T-cell (primary cell): ENCODE measurements around the gene BMPR1B. TPM values are rescaled to one million over a fixed set of nuclear protein-coding genes. Genes with fewer than 3 reads are reported as not detected.

ENCODE experiments used
- ATAC-seq, 4 experiments: fragments of 200-7000 bp in 3 of 4; fragments of 150-1000 bp in 1 of 4; cut with Tn5 transposase; replicated peaks in 1 of 4; 1 replicate in 3 of 4; 2 replicates in 1 of 4; pipeline ENCODE4 v1.10.0; 2021; ENCODE audit warnings: moderate library complexity in 3 of 4, mild to moderate bottlenecking in 2 of 4, moderate number of reproducible peaks in 1 of 4
- CTCF ChIA-PET, 2 donors: fragments of 300-600 bp; sonication (Branson Sonifier 250); formaldehyde crosslinking; loops; one replicate each; lab custom pipeline; 2022; ENCODE audit warnings: antibody characterized with exemption in 2 of 2; lab: Charles Lee
- POLR2A ChIA-PET, 2 donors: fragments of 300-600 bp; sonication (Branson Sonifier 250); formaldehyde crosslinking; loops; one replicate each; lab custom pipeline; 2022; ENCODE audit warnings: antibody characterized with exemption in 2 of 2; lab: Charles Lee
- DNase-seq, 35 experiments: peaks; one replicate each; pipeline versions ENCODE4 v3.0.0 to v3.0.0-alpha.2; 2013 to 2023
- H3K27ac ChIP-seq: one replicate; pipeline ENCODE4 v1.5.1; 2013; ENCODE audit warnings: low read length
- H3K27me3 ChIP-seq, 2 experiments: replicated peaks in 1 of 2; 1 replicate in 1 of 2; 2 replicates in 1 of 2; pipeline versions ENCODE4 v1.6.1 to v1.7.0; 2013; ENCODE audit warnings: low read length in 1 of 2, mixed read lengths in 1 of 2; ENCODE audit not compliant: control insufficient read depth in 2 of 2, insufficient read depth in 2 of 2; ENCODE audit errors: extremely low read depth in 1 of 2
- H3K36me3 ChIP-seq, 2 donors: 1 replicate in 1 of 2; 2 replicates in 1 of 2; pipeline versions ENCODE4 v1.6.1 to v1.7.0; 2013; ENCODE audit warnings: low read length in 1 of 2; ENCODE audit not compliant: control insufficient read depth in 2 of 2, insufficient read depth in 1 of 2; ENCODE audit errors: extremely low read depth in 1 of 2
- H3K4me1 ChIP-seq, 2 experiments: 1 replicate in 1 of 2; 2 replicates in 1 of 2; pipeline versions ENCODE4 v1.6.1 to v1.7.0; 2013; ENCODE audit warnings: low read length in 2 of 2, mixed read lengths in 1 of 2; ENCODE audit not compliant: insufficient read depth in 2 of 2, control insufficient read depth in 1 of 2; ENCODE audit errors: extremely low read depth in 1 of 2
- H3K4me3 ChIP-seq, 2 donors: 1 replicate in 1 of 2; 2 replicates in 1 of 2; pipeline versions ENCODE4 v1.5.1 to v1.7.0; 2013; ENCODE audit warnings: mild to moderate bottlenecking in 2 of 2, low read length in 1 of 2, moderate library complexity in 1 of 2; ENCODE audit not compliant: control insufficient read depth in 1 of 2; ENCODE audit errors: extremely low read depth in 1 of 2
- H3K9me3 ChIP-seq: 2 replicates; pipeline ENCODE4 v1.7.0; 2013
- H3K27ac Mint-ChIP-seq, 2 donors: one replicate each; pipeline ENCODE4 v1.8.0; 2020 to 2021; ENCODE audit warnings: mild to moderate bottlenecking in 2 of 2, mixed read lengths in 2 of 2
- H3K27me3 Mint-ChIP-seq, 2 donors: one replicate each; pipeline ENCODE4 v1.8.0; 2021 to 2022; ENCODE audit warnings: mixed read lengths in 2 of 2
- H3K36me3 Mint-ChIP-seq: one replicate; pipeline ENCODE4 v1.8.0; 2021; ENCODE audit warnings: mixed read lengths
- H3K4me1 Mint-ChIP-seq, 3 donors: one replicate each; pipeline ENCODE4 v1.8.0; 2020 to 2022; ENCODE audit warnings: mixed read lengths in 3 of 3, mild to moderate bottlenecking in 1 of 3
- H3K4me3 Mint-ChIP-seq, 3 donors: one replicate each; pipeline ENCODE4 v1.8.0; 2020 to 2022; ENCODE audit warnings: mild to moderate bottlenecking in 3 of 3, mixed read lengths in 3 of 3, moderate library complexity in 3 of 3
- H3K9me3 Mint-ChIP-seq, 3 donors: one replicate each; pipeline ENCODE4 v1.8.0; 2020 to 2022; ENCODE audit warnings: mixed read lengths in 3 of 3
- WGBS: methylation state at CpG from one replicate; pipeline ENCODE4 v1.1.5; 2013; ENCODE audit warnings: missing lambda C conversion rate; ENCODE audit not compliant: insufficient coverage; 5-methylcytosine and 5-hydroxymethylcytosine counted together
- total RNA-seq, 35 experiments: library from RNA in 6 of 35; stranded (reverse) in 6 of 35; fragments of 120-200 nt in 1 of 35; gene quantifications; one replicate each; pipeline versions ENCODE4 v1.2.1 to v1.2.4 and lab custom pipeline; 2013 to 2026

BMPR1B gene
- total RNA-seq, 5 donors from 2014 or later (not counting 1 experiment from before 2014, with no cell fraction given): 0.09 to 0.36 (median 0.28) TPM; not detected in 2

- Histone ChIP-seq H3K4me1 (no peaks in the 10 kb centered on the region), H3K27me3 (no peaks in the 10 kb centered on the region), H3K9me3 (no peaks in the 10 kb centered on the region), H3K27ac (no peak overlapping the region), H3K4me3 (no peak overlapping the region), H3K36me3 (no peaks in the 10 kb centered on the region)
- WGBS: no CpG with 5 or more reads among the region's 2 CpGs
- H3K36me3 Mint-ChIP-seq: no peaks in the 10 kb centered on the region
- DNase-seq: no peak
- H3K4me1 Mint-ChIP-seq: no peaks in the 10 kb centered on the region
- ATAC-seq: no peak
- no peaks in the 10 kb centered on the region for H3K9me3 Mint-ChIP-seq
- ChIA-PET CTCF (no interaction called here), POLR2A (no interaction called here)
- H3K27me3 Mint-ChIP-seq: peaks cover 0 to 3% of the 10 kb centered on the region in 2 donors
- H3K27ac Mint-ChIP-seq: no peak overlapping the region
- no peak overlapping the region for H3K4me3 Mint-ChIP-seq
These were observed 182.2 kb downstream of the BMPR1B start for GRCh38 chr4:94939791-94940519.

- H3K4me3 Mint-ChIP-seq: no peak overlapping the region
- Histone ChIP-seq H3K9me3 (no peaks in the 10 kb centered on the region), H3K4me1 (no peaks in the 10 kb centered on the region), H3K4me3 (no peak overlapping the region), H3K27me3 (no peaks in the 10 kb centered on the region), H3K27ac (no peak overlapping the region), H3K36me3 (no peaks in the 10 kb centered on the region)
- H3K27ac Mint-ChIP-seq: no peak overlapping the region
- H3K9me3 Mint-ChIP-seq: no peaks in the 10 kb centered on the region
- WGBS: no CpG with 5 or more reads among the region's 5 CpGs
- CTCF ChIA-PET: no interaction called here
- peaks cover 0 to 3% of the 10 kb centered on the region in 2 donors for H3K27me3 Mint-ChIP-seq
- POLR2A ChIA-PET: no interaction called here
- no peaks in the 10 kb centered on the region for H3K4me1 Mint-ChIP-seq
- no peaks in the 10 kb centered on the region for H3K36me3 Mint-ChIP-seq
- ATAC-seq: no peak
- DNase-seq: no peak
These were observed 182.8 kb downstream of the BMPR1B start for GRCh38 chr4:94940520-94940908.

- no CpG with 5 or more reads among the region's 3 CpGs for WGBS
- Mint-ChIP-seq H3K27ac (no peak overlapping the region), H3K36me3 (no peaks in the 10 kb centered on the region), H3K27me3 (peaks cover 0 to 3% of the 10 kb centered on the region in 2 donors), H3K4me3 (no peak overlapping the region), H3K4me1 (no peaks in the 10 kb centered on the region), H3K9me3 (no peaks in the 10 kb centered on the region)
- DNase-seq (no peak), ATAC-seq (no peak)
- POLR2A ChIA-PET: no interaction called here
- Histone ChIP-seq H3K9me3 (no peaks in the 10 kb centered on the region), H3K36me3 (no peaks in the 10 kb centered on the region), H3K27me3 (no peaks in the 10 kb centered on the region), H3K4me3 (no peak overlapping the region), H3K27ac (no peak overlapping the region), H3K4me1 (no peaks in the 10 kb centered on the region)
- CTCF ChIA-PET: no interaction called here
These were observed 184.0 kb downstream of the BMPR1B start for GRCh38 chr4:94941706-94942105.

GRCh38 chr4:94944726-94945125 lies 187.0 kb downstream of the BMPR1B start:
- ChIA-PET CTCF (interaction anchor here in 1 of 2 donors (0.5 kb wide), 1 partner anchor 194 kb away, joined by 3 read pairs; no protein-coding TSS in a partner anchor), POLR2A (no interaction called here)
- DNase-seq (no peak), ATAC-seq (no peak)
- no peaks in the 10 kb centered on the region for H3K36me3 Mint-ChIP-seq
- H3K4me1 ChIP-seq: no peaks in the 10 kb centered on the region
- H3K9me3 ChIP-seq: no peaks in the 10 kb centered on the region
- no peaks in the 10 kb centered on the region for H3K27me3 ChIP-seq
- no peaks in the 10 kb centered on the region for H3K36me3 ChIP-seq
- no CpG with 5 or more reads among the region's 2 CpGs for WGBS
- H3K4me1 Mint-ChIP-seq: no peaks in the 10 kb centered on the region
- H3K27ac ChIP-seq: no peak overlapping the region
- no peak overlapping the region for H3K4me3 ChIP-seq
- H3K9me3 Mint-ChIP-seq: no peaks in the 10 kb centered on the region
- H3K27me3 Mint-ChIP-seq: peaks cover 0 to 3% of the 10 kb centered on the region in 2 donors
- no peak overlapping the region for H3K4me3 Mint-ChIP-seq
- H3K27ac Mint-ChIP-seq: no peak overlapping the region

DNA sequence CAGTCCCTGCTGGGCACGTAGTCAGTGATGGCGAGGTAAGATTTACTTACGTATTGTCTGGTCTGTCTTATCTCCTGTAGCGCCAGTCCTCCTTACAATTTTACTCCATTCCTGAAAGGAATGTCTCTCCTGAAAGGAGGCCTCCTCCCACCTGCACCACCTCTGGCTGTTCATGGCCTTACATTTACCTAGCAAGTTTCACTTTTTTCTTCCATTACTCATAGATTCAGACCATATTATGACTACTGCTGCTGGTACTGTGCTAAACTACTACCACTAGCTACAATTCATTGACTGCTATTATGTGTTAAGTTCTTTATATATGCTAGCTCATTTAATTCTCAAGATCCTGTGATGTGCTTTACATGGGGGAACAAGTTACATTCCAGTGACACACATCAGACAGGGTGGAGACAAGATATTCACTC lies 189.9 kb downstream of the BMPR1B start:
- ChIA-PET CTCF (no interaction called here), POLR2A (interaction anchor here in 1 of 2 donors (0.6 kb wide), 1 partner anchor 27 kb away, joined by 3 read pairs; no protein-coding TSS in a partner anchor)
- DNase-seq: no peak
- Histone ChIP-seq H3K27me3 (no peaks in the 10 kb centered on the region), H3K9me3 (no peaks in the 10 kb centered on the region), H3K27ac (no peak overlapping the region), H3K36me3 (no peaks in the 10 kb centered on the region), H3K4me3 (no peak overlapping the region), H3K4me1 (no peaks in the 10 kb centered on the region)
- Mint-ChIP-seq H3K36me3 (no peaks in the 10 kb centered on the region), H3K27ac (no peak overlapping the region), H3K4me3 (no peak overlapping the region), H3K4me1 (no peaks in the 10 kb centered on the region), H3K27me3 (no peaks in the 10 kb centered on the region), H3K9me3 (peaks cover 0 to 8% (median 5%) of the 10 kb centered on the region in 3 donors)
- no peak for ATAC-seq
- WGBS: 95% methylated on average over 3 of the region's 4 CpGs

DNA sequence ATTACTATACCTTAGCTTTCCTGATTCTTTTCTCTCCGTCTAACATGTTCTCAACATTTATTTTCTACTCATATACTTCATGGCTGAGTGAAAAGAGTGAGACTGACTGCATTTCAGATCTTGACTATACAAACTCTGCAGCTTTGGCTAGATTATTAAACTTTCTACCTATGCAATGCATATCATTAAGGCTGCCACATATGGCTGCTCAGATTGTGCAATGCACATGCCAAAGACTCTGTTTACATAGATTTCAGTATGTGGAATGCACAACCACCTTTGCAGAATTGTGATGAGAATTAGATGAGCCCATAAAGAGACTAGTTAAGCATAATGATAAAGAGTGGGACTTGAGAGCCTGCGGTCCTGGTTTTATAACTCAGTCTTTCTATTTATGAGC lies 196.5 kb downstream of the BMPR1B start:
- Mint-ChIP-seq H3K4me1 (no peaks in the 10 kb centered on the region), H3K27ac (no peak overlapping the region), H3K4me3 (no peak overlapping the region), H3K36me3 (no peaks in the 10 kb centered on the region), H3K27me3 (peaks cover 0 to 4% of the 10 kb centered on the region in 2 donors), H3K9me3 (peaks cover 0 to 14% (median 5%) of the 10 kb centered on the region in 3 donors)
- CTCF ChIA-PET: interaction anchor here in 1 of 2 donors (0.5 to 0.6 kb wide), 2 partner anchors 34 to 1056 kb away, joined by 3 to 4 read pairs; no protein-coding TSS in a partner anchor
- Histone ChIP-seq H3K9me3 (no peaks in the 10 kb centered on the region), H3K27me3 (no peaks in the 10 kb centered on the region), H3K4me1 (no peaks in the 10 kb centered on the region), H3K36me3 (no peaks in the 10 kb centered on the region), H3K27ac (no peak overlapping the region), H3K4me3 (no peak overlapping the region)
- WGBS: no CpG with 5 or more reads among the region's 2 CpGs
- POLR2A ChIA-PET: no interaction called here
- no peak for ATAC-seq
- DNase-seq: no peak
